CD14-positive monocyte (primary cell): ENCODE data around the gene NDUFB4. TPM values are rescaled to one million over a fixed set of nuclear protein-coding genes. Genes with fewer than 3 reads are reported as not detected.
A peak's percentile ranks its signal among the peaks of the same experiment; 100 is the strongest.

Experiments used
- DNase-seq, 3 donors: peaks; one replicate each; pipeline ENCODE4 v3.0.0-alpha.2; 2011 to 2022
- H2AFZ ChIP-seq: 2 replicates; pipeline ENCODE4 v1.6.0; 2012; ENCODE audit warnings: mild to moderate bottlenecking, low read depth, low read length, inconsistent platforms; ENCODE audit not compliant: insufficient read depth, poor library complexity, severe bottlenecking
- H3K27ac ChIP-seq, 2 donors: 1 replicate in 1 of 2; 2 replicates in 1 of 2; pipeline ENCODE4 v1.5.1; 2012 to 2013; ENCODE audit warnings: low read length in 2 of 2, control low read depth in 1 of 2, inconsistent platforms in 1 of 2, low read depth in 1 of 2, mild to moderate bottlenecking in 1 of 2
- H3K27me3 ChIP-seq, 2 donors: one replicate each; pipeline versions ENCODE4 v1.6.0 to v1.6.1; 2011 to 2013; ENCODE audit warnings: low read length in 2 of 2; ENCODE audit not compliant: control insufficient read depth in 2 of 2, insufficient read depth in 2 of 2
- H3K36me3 ChIP-seq, 2 donors: replicated peaks in 1 of 2; 1 replicate in 1 of 2; 2 replicates in 1 of 2; pipeline versions ENCODE4 v1.5.1 to v1.6.1; 2012 to 2013; ENCODE audit warnings: low read length in 2 of 2, control low read depth in 1 of 2, inconsistent platforms in 1 of 2, mild to moderate bottlenecking in 1 of 2; ENCODE audit not compliant: insufficient read depth in 2 of 2, control insufficient read depth in 1 of 2
- H3K4me1 ChIP-seq, 2 donors: 1 replicate in 1 of 2; 2 replicates in 1 of 2; pipeline versions ENCODE4 v1.5.1 to v1.6.1; 2012 to 2013; ENCODE audit warnings: low read length in 2 of 2, control low read depth in 1 of 2, inconsistent platforms in 1 of 2, mild to moderate bottlenecking in 1 of 2, moderate library complexity in 1 of 2; ENCODE audit not compliant: insufficient read depth in 2 of 2, control insufficient read depth in 1 of 2
- H3K4me2 ChIP-seq: replicated peaks from 2 replicates; pipeline ENCODE3; 2012; ENCODE audit warnings: low read length, moderate library complexity, mild to moderate bottlenecking; ENCODE audit not compliant: poor library complexity, severe bottlenecking; ENCODE audit errors: extremely low read depth
- H3K4me3 ChIP-seq, 3 experiments: fragments of 200-600 bp in 1 of 3; sonication (generic) in 1 of 3; replicated peaks in 1 of 3; 1 replicate in 2 of 3; 2 replicates in 1 of 3; pipeline ENCODE4 v1.5.1; 2011 to 2013; ENCODE audit warnings: low read length in 3 of 3, mild to moderate bottlenecking in 3 of 3, control low read depth in 2 of 3, low read depth in 2 of 3, inconsistent platforms in 1 of 3, moderate library complexity in 1 of 3
- H3K79me2 ChIP-seq: 2 replicates; pipeline ENCODE4 v1.6.0; 2012; ENCODE audit warnings: mild to moderate bottlenecking, control low read depth, inconsistent platforms, low read length, moderate library complexity; ENCODE audit not compliant: insufficient read depth
- H3K9ac ChIP-seq: 2 replicates; pipeline ENCODE4 v1.6.0; 2017; ENCODE audit warnings: low read length, mild to moderate bottlenecking; ENCODE audit not compliant: insufficient read depth, poor library complexity, severe bottlenecking
- H3K9me3 ChIP-seq, 2 donors: replicated peaks in 1 of 2; 1 replicate in 1 of 2; 2 replicates in 1 of 2; pipeline versions ENCODE4 v1.5.1 to v1.6.1; 2012 to 2013; ENCODE audit warnings: low read length in 2 of 2, control low read depth in 1 of 2; ENCODE audit not compliant: control insufficient read depth in 1 of 2, insufficient read depth in 1 of 2
- H4K20me1 ChIP-seq: 2 replicates; pipeline ENCODE4 v1.6.0; 2012; ENCODE audit warnings: mild to moderate bottlenecking, low read length, control low read depth, moderate library complexity; ENCODE audit not compliant: insufficient read depth
- H3K27ac Mint-ChIP-seq, 7 donors: one replicate each; pipeline ENCODE4 v1.8.0; 2020; ENCODE audit warnings: mild to moderate bottlenecking in 7 of 7, mixed read lengths in 7 of 7, moderate library complexity in 6 of 7, inconsistent platforms in 2 of 7
- H3K27me3 Mint-ChIP-seq, 3 donors: one replicate each; pipeline ENCODE4 v1.8.0; 2021 to 2022; ENCODE audit warnings: low read depth in 3 of 3, mild to moderate bottlenecking in 3 of 3, mixed read lengths in 3 of 3, moderate library complexity in 3 of 3, inconsistent platforms in 1 of 3
- H3K36me3 Mint-ChIP-seq, 2 donors: one replicate each; pipeline ENCODE4 v1.8.0; 2020; ENCODE audit warnings: mixed read lengths in 2 of 2, inconsistent platforms in 1 of 2, mild to moderate bottlenecking in 1 of 2
- H3K4me1 Mint-ChIP-seq: one replicate; pipeline ENCODE4 v1.8.0; 2020; ENCODE audit warnings: mild to moderate bottlenecking, mixed read lengths
- H3K4me3 Mint-ChIP-seq, 2 donors: one replicate each; pipeline ENCODE4 v1.8.0; 2020; ENCODE audit warnings: mild to moderate bottlenecking in 2 of 2, mixed read lengths in 2 of 2, moderate library complexity in 1 of 2
- H3K9me3 Mint-ChIP-seq, 7 donors: one replicate each; pipeline ENCODE4 v1.8.0; 2020 to 2022; ENCODE audit warnings: mixed read lengths in 7 of 7, mild to moderate bottlenecking in 6 of 7, moderate library complexity in 6 of 7, inconsistent platforms in 2 of 7
- CTCF ChIP-seq: fragments of 200-600 bp; IDR thresholded peaks from one replicate; pipeline ENCODE4 v1.8.0; 2022; ENCODE audit warnings: antibody characterized with exemption, mild to moderate bottlenecking
- WGBS: methylation state at CpG from one replicate; pipeline ENCODE4 v1.1.5; 2013; ENCODE audit warnings: missing lambda C conversion rate; ENCODE audit not compliant: insufficient coverage; 5-methylcytosine and 5-hydroxymethylcytosine counted together
- intact Hi-C, 2 donors: fragments of 100-400 bp; cut with micrococcal nuclease; formaldehyde crosslinking; loops; one replicate each; pipeline versions ENCODE4 v1.15.0 to v1.15.1; 2023
- polyA plus RNA-seq, 3 donors: library from polyadenylated mRNA; depleted of rRNA in 1 of 3; unstranded in 2 of 3; stranded (reverse) in 1 of 3; fragments of 300-500 nt in 2 of 3; fragments of >200 nt in 1 of 3; fragmentation: Illumina TruSeq in 2 of 3; gene quantifications; 1 replicate in 2 of 3; 2 replicates in 1 of 3; pipeline ENCODE4 v1.2.3, GENCODE V29; 2012 to 2021

Gene NDUFB4
- polyA plus RNA-seq, 3 donors, result 93.7 to 215 (median 173) TPM

GRCh38 chr3:120595788-120596115, 384 bp upstream of the NDUFB4 start:
- Mint-ChIP-seq H3K4me1 (peaks cover 26% of the 10 kb centered on the region), H3K4me3 (peak overlapping the region; percentile 85 to 97), H3K27me3 (peaks cover 1 to 3% (median 2%) of the 10 kb centered on the region in 3 donors), H3K9me3 (no peaks in the 10 kb centered on the region), H3K27ac (peak overlapping the region; percentile 91 to 96 (median 94)), H3K36me3 (peaks cover 3 to 5% of the 10 kb centered on the region in 2 donors)
- DNase-seq, result no peak
- Histone ChIP-seq H3K36me3 (peaks cover 25 to 33% of the 10 kb centered on the region in 2 donors), H3K27me3 (no peaks in the 10 kb centered on the region), H3K9me3 (no peaks in the 10 kb centered on the region), H3K4me3 (peak overlapping the region; percentile 68 to 92 (median 86)), H3K4me2 (peak overlapping the region; percentile 78), H4K20me1 (peaks cover 4% of the 10 kb centered on the region), H3K27ac (peak overlapping the region; percentile 73 to 96), H2AFZ (peak overlapping the region; percentile 87), H3K4me1 (peaks cover 11 to 19% of the 10 kb centered on the region in 2 donors), H3K9ac (peak overlapping the region; percentile 91), H3K79me2 (peaks cover 33% of the 10 kb centered on the region)
- intact Hi-C loops, result loop anchor here (5.0 to 10.0 kb wide), 3 partner anchors 147 to 501 kb away; partner anchors contain the start of genes GTF2E1 (in 2 of the 2), RABL3 (in 2 of the 2) and GSK3B (in 1 of the 2)
- TF ChIP-seq CTCF, result no peak
- WGBS, result 0% methylated on average over 3 of the region's 4 CpGs

GRCh38 chr3:120596853-120597223, 702 bp downstream of the NDUFB4 start:
- H3K9ac ChIP-seq, result peak overlapping the region; percentile 91
- peaks cover 11 to 19% of the 10 kb centered on the region in 2 donors for H3K4me1 ChIP-seq
- intact Hi-C loops, result loop anchor here (5.0 to 10.0 kb wide), 3 partner anchors 145 to 502 kb away; partner anchors contain the start of genes GTF2E1 (in 2 of the 2), RABL3 (in 2 of the 2) and GSK3B (in 1 of the 2)
- DNase-seq, result no peak
- peak overlapping the region; percentile 87 for H2AFZ ChIP-seq
- H3K27ac ChIP-seq, result peak overlapping the region; percentile 73 to 96
- peaks cover 4% of the 10 kb centered on the region for H4K20me1 ChIP-seq
- peaks cover 33% of the 10 kb centered on the region for H3K79me2 ChIP-seq
- peaks cover 1 to 3% (median 2%) of the 10 kb centered on the region in 3 donors for H3K27me3 Mint-ChIP-seq
- H3K27ac Mint-ChIP-seq, result peak overlapping the region; percentile 91 to 96 (median 94)
- peaks cover 26% of the 10 kb centered on the region for H3K4me1 Mint-ChIP-seq
- no peaks in the 10 kb centered on the region for H3K27me3 ChIP-seq
- no CpG with 5 or more reads among the region's 3 CpGs for WGBS
- H3K36me3 ChIP-seq, result peaks cover 35 to 44% of the 10 kb centered on the region in 2 donors
- H3K36me3 Mint-ChIP-seq, result peaks cover 13 to 16% of the 10 kb centered on the region in 2 donors
- H3K9me3 ChIP-seq, result no peaks in the 10 kb centered on the region
- H3K9me3 Mint-ChIP-seq, result no peaks in the 10 kb centered on the region
- H3K4me3 Mint-ChIP-seq, result peak overlapping the region; percentile 85 to 97
- H3K4me2 ChIP-seq, result peak overlapping the region; percentile 78
- no peak for TF ChIP-seq CTCF
- H3K4me3 ChIP-seq, result peak overlapping the region; percentile 68 to 92 (median 86)
